RPMI8226 (cell line): ENCODE data around the gene PIK3CB.
"Not testable (repeated sequence)": the region's sequence is repeated elsewhere in the genome, so short reads cannot be mapped to it uniquely, and the experiment has no call there.

Experiments
- DNase-seq: peaks from one replicate; pipeline ENCODE4 v3.0.0-alpha.2; 2015

PIK3CB gene

GRCh38 chr3:138846262-138846791 is 11.6 kb upstream of the PIK3CB start:
- DNase-seq = no peak

GRCh38 chr3:138845771-138846173 is 11.0 kb upstream of the PIK3CB start:
- no peak for DNase-seq

GRCh38 chr3:138845181-138845601 is 10.5 kb upstream of the PIK3CB start:
- DNase-seq = no peak

GRCh38 chr3:138842483-138843188 is 7.9 kb upstream of the PIK3CB start:
- peak; percentile 45 for DNase-seq

GRCh38 chr3:138838385-138838784 is 3.7 kb upstream of the PIK3CB start:
- DNase-seq = not testable (repeated sequence)

GRCh38 chr3:138835846-138836245 is 1.1 kb upstream of the PIK3CB start:
- not testable (repeated sequence) for DNase-seq

- DNase-seq = peak; percentile 9
These were observed 649 bp upstream of the PIK3CB start for GRCh38 chr3:138835397-138835757.

GRCh38 chr3:138833899-138834595 is 681 bp downstream of the PIK3CB start:
- peak; percentile 77 for DNase-seq

- not testable (repeated sequence) for DNase-seq
These were observed 2.2 kb downstream of the PIK3CB start for GRCh38 chr3:138832473-138833057.

- DNase-seq = no peak
These were observed 4.7 kb downstream of the PIK3CB start for GRCh38 chr3:138829886-138830510.

- DNase-seq = no peak
These were observed 5.6 kb downstream of the PIK3CB start for GRCh38 chr3:138829097-138829496.

GRCh38 chr3:138827222-138827621 is 7.5 kb downstream of the PIK3CB start:
- DNase-seq = no peak

- no peak for DNase-seq
These were observed 9.4 kb downstream of the PIK3CB start for GRCh38 chr3:138825336-138825735.

GRCh38 chr3:138824114-138824506 is 10.6 kb downstream of the PIK3CB start:
- no peak for DNase-seq

- not testable (repeated sequence) for DNase-seq
These were observed 14.3 kb downstream of the PIK3CB start for GRCh38 chr3:138820379-138820778.

- no peak for DNase-seq
These were observed 16.4 kb downstream of the PIK3CB start for GRCh38 chr3:138818185-138818860.

- no peak for DNase-seq
These were observed 17.0 kb downstream of the PIK3CB start for GRCh38 chr3:138817695-138818094.

GRCh38 chr3:138812806-138813205 is 21.9 kb downstream of the PIK3CB start:
- no peak for DNase-seq

- DNase-seq = no peak
These were observed 25.1 kb downstream of the PIK3CB start for GRCh38 chr3:138809500-138810256.

GRCh38 chr3:138806376-138807080 is 28.2 kb downstream of the PIK3CB start:
- DNase-seq = no peak

GRCh38 chr3:138803006-138803653 is 31.6 kb downstream of the PIK3CB start:
- DNase-seq = no peak
